ENCODE measurements around the gene ALDH3A1. TPM values are rescaled to one million over a fixed set of nuclear protein-coding genes. Genes with fewer than 3 reads are reported as not detected.

ALDH3A1 gene
- polyA plus RNA-seq, 1 donor from 2014 or later = 0.10 TPM

GRCh38 chr17:19744492-19744891 lies 3.6 kb downstream of the ALDH3A1 start:
- no peak overlapping the region for H2AFZ ChIP-seq (ENCODE audit: low read depth, low read length)
- H3K9me2 ChIP-seq (ENCODE audit: insufficient read depth, low read length) = no peaks in the 10 kb centered on the region
- H3K9ac ChIP-seq (ENCODE audit: low read length) = peak overlapping the region; percentile 16
- H3K36me3 ChIP-seq (ENCODE audit: insufficient read depth, low read length) = no peaks in the 10 kb centered on the region
- no peaks in the 10 kb centered on the region for H3K27me3 ChIP-seq (ENCODE audit: insufficient read depth, low read depth, low read length)
- H3K27ac ChIP-seq (ENCODE audit: low read length) = no peak overlapping the region
- H3K4me3 ChIP-seq (ENCODE audit: low read length) = peak overlapping the region; percentile 55
- no peaks in the 10 kb centered on the region for H3K79me2 ChIP-seq (replicated peaks; ENCODE audit: insufficient read depth, low read length)
- H3F3A ChIP-seq (ENCODE audit: insufficient read depth, low read length, poor library complexity, severe bottlenecking) = no peaks in the 10 kb centered on the region
- no peak overlapping the region for H3K4me2 ChIP-seq (ENCODE audit: low read length)
- H3K9me3 ChIP-seq (ENCODE audit: low read length) = no peaks in the 10 kb centered on the region
- H4K20me1 ChIP-seq (ENCODE audit: insufficient read depth) = no peaks in the 10 kb centered on the region
- no peak for TF ChIP-seq MXI1 (conservative IDR thresholded peaks at IDR 0.05; ENCODE audit: poor library complexity, severe bottlenecking)
- TF ChIP-seq RAD21 (conservative IDR thresholded peaks at IDR 0.05) = no peak
- no peak for TF ChIP-seq EZH2 (IDR thresholded peaks at IDR 0.05; ENCODE audit: borderline replicate concordance, insufficient read depth, low read length, poor library complexity, severe bottlenecking)
- no peak for TF ChIP-seq CTCF (IDR thresholded peaks at IDR 0.05; ENCODE audit: poor library complexity, severe bottlenecking)

GRCh38 chr17:19743101-19744100 lies 4.7 kb downstream of the ALDH3A1 start:
- H3K27ac ChIP-seq (ENCODE audit: low read length) = no peak overlapping the region
- no peak overlapping the region for H3K4me2 ChIP-seq (ENCODE audit: low read length)
- no peak for TF ChIP-seq TAF1 (IDR thresholded peaks at IDR 0.05; ENCODE audit: low read depth)
- no peak for TF ChIP-seq EZH2 (IDR thresholded peaks at IDR 0.05; ENCODE audit: borderline replicate concordance, insufficient read depth, low read length, poor library complexity, severe bottlenecking)
- H3K9me2 ChIP-seq (ENCODE audit: insufficient read depth, low read length) = no peaks in the 10 kb centered on the region
- H3K9me3 ChIP-seq (ENCODE audit: low read length) = no peaks in the 10 kb centered on the region
- no peak overlapping the region for H3K9ac ChIP-seq (ENCODE audit: low read length)
- no peaks in the 10 kb centered on the region for H3K27me3 ChIP-seq (ENCODE audit: insufficient read depth, low read depth, low read length)
- no peak overlapping the region for H2AFZ ChIP-seq (ENCODE audit: low read depth, low read length)
- no peaks in the 10 kb centered on the region for H3K36me3 ChIP-seq (ENCODE audit: insufficient read depth, low read length)
- H3F3A ChIP-seq (ENCODE audit: insufficient read depth, low read length, poor library complexity, severe bottlenecking) = no peaks in the 10 kb centered on the region
- no peak overlapping the region for H3K4me3 ChIP-seq (ENCODE audit: low read length)
- no peaks in the 10 kb centered on the region for H4K20me1 ChIP-seq (ENCODE audit: insufficient read depth)
- H3K79me2 ChIP-seq (replicated peaks; ENCODE audit: insufficient read depth, low read length) = no peaks in the 10 kb centered on the region

GRCh38 chr17:19742495-19742894 lies 5.6 kb downstream of the ALDH3A1 start:
- TF ChIP-seq REST (IDR thresholded peaks at IDR 0.05; ENCODE audit: borderline replicate concordance) = no peak
- TF ChIP-seq RAD21 (conservative IDR thresholded peaks at IDR 0.05) = no peak
- TF ChIP-seq EP300 (conservative IDR thresholded peaks at IDR 0.05; ENCODE audit: poor library complexity, severe bottlenecking) = no peak
- TF ChIP-seq CTCF (IDR thresholded peaks at IDR 0.05; ENCODE audit: poor library complexity, severe bottlenecking) = no peak
- no peak for TF ChIP-seq SMC3 (conservative IDR thresholded peaks at IDR 0.05; ENCODE audit: poor library complexity)
- TF ChIP-seq EZH2 (IDR thresholded peaks at IDR 0.05; ENCODE audit: borderline replicate concordance, insufficient read depth, low read length, poor library complexity, severe bottlenecking) = no peak
- no peak for TF ChIP-seq MXI1 (conservative IDR thresholded peaks at IDR 0.05; ENCODE audit: poor library complexity, severe bottlenecking)
- no peak for TF ChIP-seq TAF1 (IDR thresholded peaks at IDR 0.05; ENCODE audit: low read depth)
- TF ChIP-seq POLR2AphosphoS5 (IDR thresholded peaks at IDR 0.05) = no peak

More at GRCh38 chr17:19742495-19742894, 5.6 kb downstream of the ALDH3A1 start:
- Histone ChIP-seq H3K27ac (ENCODE audit: low read length) (no peak overlapping the region), H3K9me2 (ENCODE audit: insufficient read depth, low read length) (no peaks in the 10 kb centered on the region), H4K20me1 (ENCODE audit: insufficient read depth) (no peaks in the 10 kb centered on the region), H3K9ac (ENCODE audit: low read length) (no peak overlapping the region), H3K4me2 (ENCODE audit: low read length) (no peak overlapping the region), H3K27me3 (ENCODE audit: insufficient read depth, low read depth, low read length) (no peaks in the 10 kb centered on the region), H3K4me3 (ENCODE audit: low read length) (no peak overlapping the region), H3F3A (ENCODE audit: insufficient read depth, low read length, poor library complexity, severe bottlenecking) (no peaks in the 10 kb centered on the region), H3K79me2 (replicated peaks; ENCODE audit: insufficient read depth, low read length) (no peaks in the 10 kb centered on the region), H2AFZ (ENCODE audit: low read depth, low read length) (no peak overlapping the region), H3K36me3 (ENCODE audit: insufficient read depth, low read length) (no peaks in the 10 kb centered on the region), H3K9me3 (ENCODE audit: low read length) (no peaks in the 10 kb centered on the region)
